ENCODE results near the gene RXRA.
A peak's percentile ranks its signal among the peaks of the same experiment; 100 is the strongest.

Gene RXRA

GRCh38 chr9:134371731-134372130, 45.5 kb downstream of the RXRA start:
- no peak for DNase-seq

- no peak for DNase-seq
These were observed 46.5 kb downstream of the RXRA start for GRCh38 chr9:134372581-134373267.

- DNase-seq: no peak
These were observed 47.0 kb downstream of the RXRA start for GRCh38 chr9:134373269-134373668.

- DNase-seq: no peak
These were observed 47.7 kb downstream of the RXRA start for GRCh38 chr9:134373953-134374300.

GRCh38 chr9:134374301-134375010, 48.2 kb downstream of the RXRA start:
- DNase-seq: no peak

- DNase-seq: no peak
These were observed 48.7 kb downstream of the RXRA start for GRCh38 chr9:134375011-134375390.

GRCh38 chr9:134375430-134376385, 49.5 kb downstream of the RXRA start:
- peak; percentile 15 for DNase-seq

- no peak for DNase-seq
These were observed 50.3 kb downstream of the RXRA start for GRCh38 chr9:134376386-134377142.

- DNase-seq: no peak
These were observed 50.9 kb downstream of the RXRA start for GRCh38 chr9:134377143-134377484.

- no peak for DNase-seq
These were observed 51.7 kb downstream of the RXRA start for GRCh38 chr9:134377976-134378375.

- DNase-seq: peak; percentile 42
These were observed 52.7 kb downstream of the RXRA start for GRCh38 chr9:134378901-134379338.

- no peak for DNase-seq
These were observed 53.6 kb downstream of the RXRA start for GRCh38 chr9:134379831-134380365.

- DNase-seq: no peak
These were observed 54.5 kb downstream of the RXRA start for GRCh38 chr9:134380542-134381271.

- DNase-seq: no peak
These were observed 55.0 kb downstream of the RXRA start for GRCh38 chr9:134381272-134381661.

GRCh38 chr9:134381671-134382516, 55.6 kb downstream of the RXRA start:
- DNase-seq: no peak

GRCh38 chr9:134382733-134383132, 56.5 kb downstream of the RXRA start:
- no peak for DNase-seq

- DNase-seq: no peak
These were observed 56.9 kb downstream of the RXRA start for GRCh38 chr9:134383148-134383547.

- DNase-seq: no peak
These were observed 58.7 kb downstream of the RXRA start for GRCh38 chr9:134384811-134385479.

- DNase-seq: no peak
These were observed 59.7 kb downstream of the RXRA start for GRCh38 chr9:134385915-134386314.

Measured in DMS 273 treated with DMSO at 0.1 percent for 48 hours (cell line).